ENCODE measurements around the gene GJC3. TPM values are rescaled to one million over a fixed set of nuclear protein-coding genes. Genes with fewer than 3 reads are reported as not detected.
"Not testable (repeated sequence)": the region's sequence is repeated elsewhere in the genome, so short reads cannot be mapped to it uniquely, and the experiment has no call there.

Gene GJC3
- polyA plus RNA-seq, 4 donors = 0.22 to 0.33 TPM; not detected in 2

- Histone ChIP-seq H3K4me3 (ENCODE audit: low read depth in 1 of 3, low read length in 3 of 3) (no peak overlapping the region), H3K27ac (ENCODE audit: low read depth in 1 of 3, low read length in 2 of 3) (no peak overlapping the region), H3K4me1 (ENCODE audit: control insufficient read depth in 3 of 3, insufficient read depth in 2 of 3, low read depth in 1 of 3, low read length in 2 of 3) (no peaks in the 10 kb centered on the region), H3K27me3 (ENCODE audit: control insufficient read depth in 3 of 3, insufficient read depth in 3 of 3, low read length in 3 of 3) (no peaks in the 10 kb centered on the region), H3K36me3 (ENCODE audit: control insufficient read depth in 3 of 3, insufficient read depth in 2 of 3, low read depth in 1 of 3, low read length in 3 of 3) (peaks cover 13 to 32% (median 17%) of the 10 kb centered on the region in 3 donors), H3K9me3 (ENCODE audit: control insufficient read depth in 2 of 2, insufficient read depth in 1 of 2, low read depth in 1 of 2, low read length in 1 of 2) (peaks cover 0 to 5% of the 10 kb centered on the region in 2 donors)
- no peak for DNase-seq
- no peak for FAIRE-seq
- WGBS, 3 donors = 78 to 82% (median 81%) methylated on average over 3 of the region's 3 CpGs
Measured at GRCh38 chr7:99898836-99899235, 30.6 kb downstream of the GJC3 start.

DNA sequence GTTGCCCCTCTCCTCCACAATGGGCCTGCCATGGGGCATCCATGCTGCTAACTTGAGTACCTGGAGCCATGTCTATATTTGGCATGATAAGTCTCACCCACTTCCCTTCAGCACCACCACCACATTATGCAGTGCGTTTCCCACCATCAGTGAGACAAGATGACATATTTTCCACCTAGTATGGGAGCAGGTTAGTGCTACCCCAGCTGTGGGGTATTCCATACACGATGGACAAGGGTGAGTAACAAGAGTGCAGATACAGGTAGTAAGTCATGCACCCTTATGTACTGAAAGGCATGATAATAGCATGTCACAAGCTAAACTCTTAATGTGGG lies 31.4 kb downstream of the GJC3 start:
- Histone ChIP-seq H3K27ac (ENCODE audit: low read depth in 1 of 3, low read length in 2 of 3) (no peak overlapping the region), H3K4me3 (ENCODE audit: low read depth in 1 of 3, low read length in 3 of 3) (no peak overlapping the region), H3K9me3 (ENCODE audit: control insufficient read depth in 2 of 2, insufficient read depth in 1 of 2, low read depth in 1 of 2, low read length in 1 of 2) (peaks cover 0 to 5% of the 10 kb centered on the region in 2 donors), H3K27me3 (ENCODE audit: control insufficient read depth in 3 of 3, insufficient read depth in 3 of 3, low read length in 3 of 3) (no peaks in the 10 kb centered on the region), H3K4me1 (ENCODE audit: control insufficient read depth in 3 of 3, insufficient read depth in 2 of 3, low read depth in 1 of 3, low read length in 2 of 3) (no peaks in the 10 kb centered on the region), H3K36me3 (ENCODE audit: control insufficient read depth in 3 of 3, insufficient read depth in 2 of 3, low read depth in 1 of 3, low read length in 3 of 3) (peaks cover 10 to 28% (median 13%) of the 10 kb centered on the region in 3 donors)
- no peak for DNase-seq
- no peak for FAIRE-seq
- 86 to 98% (median 93%) methylated on average over 2 of the region's 2 CpGs for WGBS, 3 donors

GRCh38 chr7:99897322-99898022 lies 31.9 kb downstream of the GJC3 start:
- Histone ChIP-seq H3K9me3 (ENCODE audit: control insufficient read depth in 2 of 2, insufficient read depth in 1 of 2, low read depth in 1 of 2, low read length in 1 of 2) (peaks cover 0 to 5% of the 10 kb centered on the region in 2 donors), H3K4me3 (ENCODE audit: low read depth in 1 of 3, low read length in 3 of 3) (no peak overlapping the region), H3K36me3 (ENCODE audit: control insufficient read depth in 3 of 3, insufficient read depth in 2 of 3, low read depth in 1 of 3, low read length in 3 of 3) (peaks cover 6 to 26% (median 9%) of the 10 kb centered on the region in 3 donors), H3K4me1 (ENCODE audit: control insufficient read depth in 3 of 3, insufficient read depth in 2 of 3, low read depth in 1 of 3, low read length in 2 of 3) (no peaks in the 10 kb centered on the region), H3K27me3 (ENCODE audit: control insufficient read depth in 3 of 3, insufficient read depth in 3 of 3, low read length in 3 of 3) (no peaks in the 10 kb centered on the region), H3K27ac (ENCODE audit: low read depth in 1 of 3, low read length in 2 of 3) (no peak overlapping the region)
- FAIRE-seq = no peak
- no peak for DNase-seq
- WGBS, 3 donors = 90 to 94% (median 93%) methylated on average over 6 of the region's 6 CpGs

DNA sequence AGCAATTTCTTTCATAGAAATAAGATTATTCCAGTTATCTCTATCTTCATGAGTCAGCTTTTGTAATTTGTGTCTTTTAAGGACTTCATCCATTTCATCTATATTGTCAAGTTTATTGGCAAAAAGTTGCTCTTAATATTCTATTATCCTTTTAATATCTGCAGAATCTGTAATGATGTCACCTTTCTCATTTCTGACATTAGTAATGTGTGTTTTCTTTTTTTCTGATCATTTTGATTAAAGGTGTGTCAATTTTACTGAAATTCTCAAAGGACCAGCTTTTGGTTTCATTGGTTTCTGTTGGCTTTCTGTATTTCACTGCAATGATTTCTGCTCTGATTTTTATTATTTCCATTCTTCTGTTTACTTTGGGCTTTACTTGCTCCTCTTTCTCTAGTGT lies 34.7 kb downstream of the GJC3 start:
- no peak for FAIRE-seq
- no peak for DNase-seq
- Histone ChIP-seq H3K36me3 (ENCODE audit: control insufficient read depth in 3 of 3, insufficient read depth in 2 of 3, low read depth in 1 of 3, low read length in 3 of 3) (peaks cover 0 to 17% (median 8%) of the 10 kb centered on the region in 3 donors), H3K4me3 (ENCODE audit: low read depth in 1 of 3, low read length in 3 of 3) (no peak overlapping the region), H3K4me1 (ENCODE audit: control insufficient read depth in 3 of 3, insufficient read depth in 2 of 3, low read depth in 1 of 3, low read length in 2 of 3) (no peaks in the 10 kb centered on the region), H3K27ac (ENCODE audit: low read depth in 1 of 3, low read length in 2 of 3) (no peak overlapping the region), H3K9me3 (ENCODE audit: control insufficient read depth in 2 of 2, insufficient read depth in 1 of 2, low read depth in 1 of 2, low read length in 1 of 2) (peaks cover 0 to 1% of the 10 kb centered on the region in 2 donors), H3K27me3 (ENCODE audit: control insufficient read depth in 3 of 3, insufficient read depth in 3 of 3, low read length in 3 of 3) (no peaks in the 10 kb centered on the region)

- no peak overlapping the region for H3K4me3 ChIP-seq (ENCODE audit: low read depth in 1 of 3, low read length in 3 of 3)
- no peak overlapping the region for H3K27ac ChIP-seq (ENCODE audit: low read depth in 1 of 3, low read length in 2 of 3)
- H3K9me3 ChIP-seq (ENCODE audit: control insufficient read depth in 2 of 2, insufficient read depth in 1 of 2, low read depth in 1 of 2, low read length in 1 of 2) = peaks cover 0 to 9% of the 10 kb centered on the region in 2 donors
- FAIRE-seq (no peak), DNase-seq (no peak)
- H3K4me1 ChIP-seq (ENCODE audit: control insufficient read depth in 3 of 3, insufficient read depth in 2 of 3, low read depth in 1 of 3, low read length in 2 of 3) = no peaks in the 10 kb centered on the region
- H3K36me3 ChIP-seq (ENCODE audit: control insufficient read depth in 3 of 3, insufficient read depth in 2 of 3, low read depth in 1 of 3, low read length in 3 of 3) = peaks cover 0 to 13% (median 8%) of the 10 kb centered on the region in 3 donors
- no peaks in the 10 kb centered on the region for H3K27me3 ChIP-seq (ENCODE audit: control insufficient read depth in 3 of 3, insufficient read depth in 3 of 3, low read length in 3 of 3)
- WGBS, 3 donors = 66 to 74% (median 69%) methylated on average over 5 of the region's 5 CpGs
Measured at GRCh38 chr7:99893280-99893679, 36.1 kb downstream of the GJC3 start.

DNA sequence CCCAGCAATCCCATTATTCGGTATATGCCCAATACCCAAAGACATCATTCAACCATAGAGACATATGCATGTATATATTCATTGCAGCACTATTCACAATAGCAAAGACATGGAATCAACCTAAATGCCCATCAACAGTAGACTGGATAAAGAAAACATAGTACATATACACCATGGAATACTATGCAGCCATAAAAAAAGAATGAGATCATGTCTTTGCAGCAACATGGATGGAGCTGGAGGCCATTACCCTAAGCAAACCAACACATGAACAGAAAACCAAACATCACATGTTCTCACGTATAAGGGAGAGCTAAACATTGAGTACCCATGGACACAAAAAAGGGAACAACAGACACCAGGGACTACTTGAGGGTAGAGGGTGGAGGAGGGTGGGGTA lies 39.1 kb downstream of the GJC3 start:
- not testable (repeated sequence) for FAIRE-seq; H3K36me3 ChIP-seq (ENCODE audit: control insufficient read depth in 3 of 3, insufficient read depth in 2 of 3, low read depth in 1 of 3, low read length in 3 of 3); H3K4me1 ChIP-seq (ENCODE audit: control insufficient read depth in 3 of 3, insufficient read depth in 2 of 3, low read depth in 1 of 3, low read length in 2 of 3); H3K27me3 ChIP-seq (ENCODE audit: control insufficient read depth in 3 of 3, insufficient read depth in 3 of 3, low read length in 3 of 3); DNase-seq; H3K4me3 ChIP-seq (ENCODE audit: low read depth in 1 of 3, low read length in 3 of 3); H3K27ac ChIP-seq (ENCODE audit: low read depth in 1 of 3, low read length in 2 of 3)
- peaks cover 0 to 12% of the 10 kb centered on the region in 2 donors for H3K9me3 ChIP-seq (ENCODE audit: control insufficient read depth in 2 of 2, insufficient read depth in 1 of 2, low read depth in 1 of 2, low read length in 1 of 2)
- 96 to 97% (median 97%) methylated on average over 2 of the region's 2 CpGs for WGBS, 3 donors

GRCh38 chr7:99888366-99888765 lies 41.1 kb downstream of the GJC3 start:
- WGBS, 3 donors = 81 to 90% (median 83%) methylated on average over 8 to 28 of the region's 29 CpGs
- not testable (repeated sequence) for H3K27me3 ChIP-seq (ENCODE audit: control insufficient read depth in 3 of 3, insufficient read depth in 3 of 3, low read length in 3 of 3); H3K36me3 ChIP-seq (ENCODE audit: control insufficient read depth in 3 of 3, insufficient read depth in 2 of 3, low read depth in 1 of 3, low read length in 3 of 3); H3K27ac ChIP-seq (ENCODE audit: low read depth in 1 of 3, low read length in 2 of 3); H3K4me1 ChIP-seq (ENCODE audit: control insufficient read depth in 3 of 3, insufficient read depth in 2 of 3, low read depth in 1 of 3, low read length in 2 of 3); FAIRE-seq; DNase-seq; H3K4me3 ChIP-seq (ENCODE audit: low read depth in 1 of 3, low read length in 3 of 3)
- H3K9me3 ChIP-seq (ENCODE audit: control insufficient read depth in 2 of 2, insufficient read depth in 1 of 2, low read depth in 1 of 2, low read length in 1 of 2) = peaks cover 0 to 17% of the 10 kb centered on the region in 2 donors

GRCh38 chr7:99881370-99881769 lies 48.0 kb downstream of the GJC3 start:
- H3K4me3 ChIP-seq (ENCODE audit: low read depth in 1 of 3, low read length in 3 of 3) = no peak overlapping the region
- H3K27ac ChIP-seq (ENCODE audit: low read depth in 1 of 3, low read length in 2 of 3) = no peak overlapping the region
- no peaks in the 10 kb centered on the region for H3K27me3 ChIP-seq (ENCODE audit: control insufficient read depth in 3 of 3, insufficient read depth in 3 of 3, low read length in 3 of 3)
- no peaks in the 10 kb centered on the region for H3K4me1 ChIP-seq (ENCODE audit: control insufficient read depth in 3 of 3, insufficient read depth in 2 of 3, low read depth in 1 of 3, low read length in 2 of 3)
- peaks cover 0 to 5% of the 10 kb centered on the region in 2 donors for H3K9me3 ChIP-seq (ENCODE audit: control insufficient read depth in 2 of 2, insufficient read depth in 1 of 2, low read depth in 1 of 2, low read length in 1 of 2)
- no peak for FAIRE-seq
- no peak for DNase-seq
- 87 to 96% (median 91%) methylated on average over 4 of the region's 4 CpGs for WGBS, 3 donors
- H3K36me3 ChIP-seq (ENCODE audit: control insufficient read depth in 3 of 3, insufficient read depth in 2 of 3, low read depth in 1 of 3, low read length in 3 of 3) = no peaks in the 10 kb centered on the region

DNA sequence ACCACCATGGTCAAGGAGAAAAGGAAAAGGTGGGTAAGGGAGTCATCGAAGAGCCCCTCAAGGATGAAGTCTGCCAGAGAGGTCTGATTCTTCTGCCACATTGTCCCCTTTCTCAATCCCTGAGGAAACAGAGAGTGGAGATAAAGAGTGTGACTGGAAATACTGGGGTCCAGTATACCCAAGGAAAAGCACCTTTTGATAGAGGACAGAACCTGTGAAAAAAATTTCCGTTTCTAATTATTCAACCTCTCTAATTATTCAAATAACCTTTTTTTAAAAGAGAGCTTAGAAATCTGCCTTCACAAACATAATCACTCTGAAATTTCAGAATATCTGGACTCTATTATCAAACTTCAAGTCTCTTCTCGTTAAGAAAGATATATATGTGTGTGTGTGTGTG lies 52.5 kb downstream of the GJC3 start, which contains the start of gene OR2AE1:
Gene OR2AE1 (minus strand): TSS at position 101 of the 400 bp plus-strand sequence. CDS start 0 bp downstream, at position 101.
- Histone ChIP-seq H3K27me3 (ENCODE audit: control insufficient read depth in 3 of 3, insufficient read depth in 3 of 3, low read length in 3 of 3) (no peaks in the 10 kb centered on the region), H3K36me3 (ENCODE audit: control insufficient read depth in 3 of 3, insufficient read depth in 2 of 3, low read depth in 1 of 3, low read length in 3 of 3) (no peaks in the 10 kb centered on the region), H3K27ac (ENCODE audit: low read depth in 1 of 3, low read length in 2 of 3) (no peak within 1 kb of the TSS), H3K4me3 (ENCODE audit: low read depth in 1 of 3, low read length in 3 of 3) (no peak within 1 kb of the TSS), H3K4me1 (ENCODE audit: control insufficient read depth in 3 of 3, insufficient read depth in 2 of 3, low read depth in 1 of 3, low read length in 2 of 3) (no peaks in the 10 kb centered on the region), H3K9me3 (ENCODE audit: control insufficient read depth in 2 of 2, insufficient read depth in 1 of 2, low read depth in 1 of 2, low read length in 1 of 2) (no peaks in the 10 kb centered on the region)
- DNase-seq (no peak), FAIRE-seq (no peak)
- WGBS, 3 donors = 81 to 87% (median 83%) methylated on average over 3 of the region's 3 CpGs

Measured in small intestine (tissue), 7 donors.